Mucosa of stomach (tissue), 1 donor: ENCODE results near the gene DLG2.

Source experiments
- H3K27me3 ChIP-seq: one replicate; pipeline ENCODE4 v1.7.0; 2013; ENCODE audit warnings: mild to moderate bottlenecking, low read length; ENCODE audit not compliant: control insufficient read depth, insufficient read depth
- H3K36me3 ChIP-seq: one replicate; pipeline ENCODE4 v1.7.0; 2013; ENCODE audit warnings: low read length; ENCODE audit not compliant: control insufficient read depth, insufficient read depth
- H3K4me1 ChIP-seq: one replicate; pipeline ENCODE4 v1.7.0; 2013; ENCODE audit warnings: mild to moderate bottlenecking, low read length; ENCODE audit not compliant: control insufficient read depth, insufficient read depth
- H3K4me3 ChIP-seq: one replicate; pipeline ENCODE4 v1.7.0; 2013; ENCODE audit warnings: low read length
- H3K9ac ChIP-seq: one replicate; pipeline ENCODE4 v1.7.0; 2013; ENCODE audit warnings: mild to moderate bottlenecking, low read length, moderate library complexity
- H3K9me3 ChIP-seq: one replicate; pipeline ENCODE4 v1.7.0; 2013; ENCODE audit warnings: mild to moderate bottlenecking, low read length, moderate library complexity; ENCODE audit not compliant: control insufficient read depth
- donor health status: Pancreatic carcinoma.

DLG2 gene

DNA sequence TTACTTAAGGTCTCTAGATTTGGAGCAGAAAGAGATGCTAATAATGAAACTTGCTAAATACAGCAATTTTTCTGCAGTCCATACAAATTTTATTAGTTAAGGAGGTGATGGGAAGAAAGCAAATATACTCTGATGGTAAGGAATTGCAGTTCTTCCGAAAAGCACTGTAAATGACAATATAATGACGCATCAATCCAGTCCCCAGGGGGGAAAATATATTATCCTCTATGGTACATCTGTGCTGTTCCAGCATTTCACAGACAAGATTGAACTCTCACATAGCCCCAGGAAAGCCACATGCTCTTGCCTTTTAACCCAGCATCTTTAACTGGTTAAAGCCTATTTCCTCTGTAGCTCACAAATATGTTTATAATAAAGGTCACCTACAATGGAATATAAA, 1924.3 kb downstream of the DLG2 start:
- Histone ChIP-seq H3K27me3 (no peaks in the 10 kb centered on the region), H3K9ac (no peak overlapping the region), H3K36me3 (no peaks in the 10 kb centered on the region), H3K4me1 (no peaks in the 10 kb centered on the region), H3K4me3 (no peak overlapping the region), H3K9me3 (no peaks in the 10 kb centered on the region)

DNA sequence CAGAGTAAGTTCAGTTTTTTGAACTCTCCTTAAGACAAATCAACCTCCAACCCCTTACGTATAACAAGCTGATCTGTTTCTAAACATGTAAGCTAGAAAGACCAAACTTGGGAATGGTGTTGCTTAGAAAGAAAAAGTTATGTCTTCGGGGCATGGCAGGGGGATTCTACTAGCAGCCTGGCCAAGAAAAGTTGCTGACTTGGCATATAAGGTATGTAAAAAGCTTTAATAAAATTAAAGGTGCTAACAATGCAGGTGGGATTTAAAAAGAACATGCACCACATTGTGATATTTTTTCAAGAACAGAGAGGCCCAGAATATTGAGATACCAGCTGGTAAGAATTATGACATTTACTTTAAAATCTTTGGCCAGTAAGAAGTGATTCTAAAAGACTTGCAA, 1929.6 kb downstream of the DLG2 start:
- Histone ChIP-seq H3K9ac (no peak overlapping the region), H3K36me3 (no peaks in the 10 kb centered on the region), H3K4me3 (no peak overlapping the region), H3K27me3 (no peaks in the 10 kb centered on the region), H3K9me3 (no peaks in the 10 kb centered on the region), H3K4me1 (peaks cover 4% of the 10 kb centered on the region)

GRCh38 chr11:83695046-83695445, 1932.1 kb downstream of the DLG2 start:
- Histone ChIP-seq H3K27me3 (no peaks in the 10 kb centered on the region), H3K36me3 (no peaks in the 10 kb centered on the region), H3K9ac (no peak overlapping the region), H3K4me1 (peaks cover 4% of the 10 kb centered on the region), H3K4me3 (no peak overlapping the region), H3K9me3 (no peaks in the 10 kb centered on the region)

DNA sequence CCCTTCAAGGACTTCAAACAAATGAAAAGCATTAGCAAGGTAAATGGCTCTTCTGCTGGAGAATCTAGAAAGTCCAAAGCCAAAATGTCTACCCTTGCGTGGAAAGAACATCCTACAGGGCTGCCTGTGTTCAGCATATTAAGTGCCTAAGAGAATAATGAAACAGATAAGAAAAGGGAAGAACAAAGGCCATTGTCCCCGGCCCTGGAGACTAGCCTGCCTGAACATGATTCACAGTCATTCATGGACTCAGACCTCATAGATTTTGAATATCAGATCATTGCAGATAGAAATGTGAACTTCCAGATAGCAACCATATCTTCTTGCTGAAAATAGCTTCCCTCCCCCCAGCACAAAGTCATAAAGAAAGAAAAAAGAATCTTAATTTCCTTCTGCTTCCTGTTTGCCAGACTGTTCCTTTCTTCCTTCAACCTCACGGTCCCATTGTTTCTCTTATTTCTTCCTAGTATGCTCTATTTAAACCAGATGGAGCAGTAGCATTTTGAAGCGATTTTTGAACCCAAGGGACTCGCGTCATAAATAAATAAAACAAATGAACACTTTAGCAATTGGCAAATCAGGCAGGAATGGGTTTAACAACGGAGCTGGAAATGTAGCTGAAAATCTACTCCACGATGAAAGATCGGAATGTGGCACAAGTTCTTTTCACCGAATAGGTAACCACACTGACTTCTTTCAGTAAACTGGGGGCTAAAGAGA, 1932.8 kb downstream of the DLG2 start:
- no peak overlapping the region for H3K4me3 ChIP-seq
- H3K4me1 ChIP-seq = peaks cover 4% of the 10 kb centered on the region
- H3K27me3 ChIP-seq = no peaks in the 10 kb centered on the region
- no peak overlapping the region for H3K9ac ChIP-seq
- H3K9me3 ChIP-seq = no peaks in the 10 kb centered on the region
- H3K36me3 ChIP-seq = no peaks in the 10 kb centered on the region

- Histone ChIP-seq H3K4me1 (peaks cover 4% of the 10 kb centered on the region), H3K4me3 (no peak overlapping the region), H3K27me3 (no peaks in the 10 kb centered on the region), H3K9ac (no peak overlapping the region), H3K9me3 (no peaks in the 10 kb centered on the region), H3K36me3 (no peaks in the 10 kb centered on the region)
Measured at GRCh38 chr11:83693306-83693992, 1933.7 kb downstream of the DLG2 start.

GRCh38 chr11:83692675-83693074, 1934.5 kb downstream of the DLG2 start:
- Histone ChIP-seq H3K36me3 (no peaks in the 10 kb centered on the region), H3K4me1 (peaks cover 4% of the 10 kb centered on the region), H3K4me3 (no peak overlapping the region), H3K27me3 (no peaks in the 10 kb centered on the region), H3K9me3 (no peaks in the 10 kb centered on the region), H3K9ac (no peak overlapping the region)

- H3K4me1 ChIP-seq = peaks cover 4% of the 10 kb centered on the region
- H3K9me3 ChIP-seq = no peaks in the 10 kb centered on the region
- H3K4me3 ChIP-seq = no peak overlapping the region
- H3K27me3 ChIP-seq = no peaks in the 10 kb centered on the region
- no peak overlapping the region for H3K9ac ChIP-seq
- no peaks in the 10 kb centered on the region for H3K36me3 ChIP-seq
Measured at GRCh38 chr11:83691451-83691950, 1935.6 kb downstream of the DLG2 start.

DNA sequence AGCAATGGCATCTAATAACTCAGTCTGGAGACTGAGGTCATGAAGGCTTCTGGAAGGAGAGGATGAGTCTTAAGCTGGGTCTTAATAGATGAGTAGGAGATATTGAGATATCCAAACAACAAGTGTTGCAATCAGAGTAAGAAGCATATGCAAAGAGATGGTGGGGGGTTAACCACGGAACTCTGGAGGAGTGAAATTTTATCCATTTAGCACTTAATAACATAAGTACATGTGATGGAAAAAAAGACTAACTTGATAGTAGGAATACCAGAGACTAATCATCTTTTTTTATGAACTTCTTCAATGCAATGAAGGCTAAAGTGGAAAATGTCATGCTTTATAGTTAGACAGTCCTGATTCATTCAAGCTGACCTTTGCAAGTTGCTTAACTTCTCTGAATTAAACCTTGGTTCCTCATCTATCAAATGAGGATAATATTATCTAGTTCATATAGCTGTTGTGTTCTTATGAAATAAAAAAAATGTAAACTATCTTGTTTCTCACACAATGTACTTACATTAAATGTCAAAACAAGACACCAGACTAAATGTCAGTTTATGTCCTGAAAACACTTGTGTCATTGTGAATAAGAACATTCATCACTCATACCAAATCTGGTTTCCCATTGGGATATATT, 1937.9 kb downstream of the DLG2 start:
- H3K9ac ChIP-seq = no peak overlapping the region
- no peak overlapping the region for H3K4me3 ChIP-seq
- peaks cover 3% of the 10 kb centered on the region for H3K4me1 ChIP-seq
- H3K27me3 ChIP-seq = no peaks in the 10 kb centered on the region
- no peaks in the 10 kb centered on the region for H3K36me3 ChIP-seq
- H3K9me3 ChIP-seq = no peaks in the 10 kb centered on the region

- Histone ChIP-seq H3K27me3 (no peaks in the 10 kb centered on the region), H3K9me3 (no peaks in the 10 kb centered on the region), H3K36me3 (no peaks in the 10 kb centered on the region), H3K9ac (no peak overlapping the region), H3K4me1 (no peaks in the 10 kb centered on the region), H3K4me3 (no peak overlapping the region)
Measured at GRCh38 chr11:83687787-83688186, 1939.4 kb downstream of the DLG2 start.

DNA sequence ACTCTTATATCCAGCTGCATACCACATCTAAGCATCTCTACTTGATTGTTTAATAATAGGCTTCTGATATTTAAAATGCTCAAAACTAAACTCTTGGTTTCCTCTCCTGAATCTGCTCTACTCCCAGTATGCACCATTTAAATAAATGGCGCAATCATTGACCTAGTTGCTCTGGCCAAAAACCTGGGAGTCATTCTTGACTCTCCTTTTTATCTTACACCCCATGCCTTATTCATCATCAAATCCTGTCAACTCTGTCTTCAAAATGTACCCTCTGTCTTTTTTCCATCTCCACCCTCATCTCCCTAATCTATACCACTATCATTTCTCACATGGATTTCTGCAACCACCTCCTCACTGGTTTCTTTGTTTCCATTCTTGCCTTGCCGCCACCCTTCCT, 1941.4 kb downstream of the DLG2 start:
- Histone ChIP-seq H3K4me3 (no peak overlapping the region), H3K9me3 (no peaks in the 10 kb centered on the region)

DNA sequence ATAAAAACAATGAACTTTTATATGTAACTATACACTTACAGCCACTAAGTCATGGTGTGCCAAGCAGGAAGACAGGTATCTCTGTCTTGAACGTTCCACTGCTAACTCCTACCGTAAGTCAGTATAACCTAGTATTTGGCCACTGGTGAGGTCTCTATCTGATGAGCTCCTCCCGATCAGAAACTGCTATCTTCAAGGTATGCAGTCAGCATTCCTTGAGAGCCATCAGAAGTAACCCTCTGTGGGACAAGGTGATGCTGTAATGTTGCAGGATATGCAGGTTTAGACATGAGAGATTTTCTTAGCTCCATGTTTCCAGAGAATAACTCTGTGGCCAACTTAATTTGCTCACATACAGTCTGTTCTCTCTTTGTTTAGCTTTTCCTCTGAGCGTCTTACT, 1943.1 kb downstream of the DLG2 start:
- H3K4me3 ChIP-seq = no peak overlapping the region
- H3K36me3 ChIP-seq = no peaks in the 10 kb centered on the region
- no peaks in the 10 kb centered on the region for H3K4me1 ChIP-seq
- no peaks in the 10 kb centered on the region for H3K27me3 ChIP-seq
- H3K9ac ChIP-seq = no peak overlapping the region
- H3K9me3 ChIP-seq = no peaks in the 10 kb centered on the region

More for the DNA sequence above, 1941.4 kb downstream of the DLG2 start:
- no peaks in the 10 kb centered on the region for H3K36me3 ChIP-seq
- H3K27me3 ChIP-seq = no peaks in the 10 kb centered on the region
- H3K4me1 ChIP-seq = no peaks in the 10 kb centered on the region
- no peak overlapping the region for H3K9ac ChIP-seq

- H3K4me1 ChIP-seq = no peaks in the 10 kb centered on the region
- no peak overlapping the region for H3K4me3 ChIP-seq
- no peaks in the 10 kb centered on the region for H3K27me3 ChIP-seq
- H3K9me3 ChIP-seq = no peaks in the 10 kb centered on the region
- H3K36me3 ChIP-seq = no peaks in the 10 kb centered on the region
- H3K9ac ChIP-seq = no peak overlapping the region
Measured at GRCh38 chr11:83682611-83682973, 1944.6 kb downstream of the DLG2 start.
